Panc1 (cell line): ENCODE results near the gene FGR. TPM values are rescaled to one million over a fixed set of nuclear protein-coding genes. Genes with fewer than 3 reads are reported as not detected.
"Not testable (repeated sequence)": the region's sequence is repeated elsewhere in the genome, so short reads cannot be mapped to it uniquely, and the experiment has no call there.

Source experiments
- ATAC-seq: fragments of 200-7000 bp; cut with Tn5 transposase; 2 replicates; pipeline ENCODE4 v1.9.1; 2020; ENCODE audit warnings: mild to moderate bottlenecking, moderate library complexity
- BruUV-seq: library from RNA; stranded (reverse); fragments of 400-500 nt; replicated peaks from 2 replicates; lab custom pipeline; 2021; lab: Mats Ljungman, UMichigan
- CTCF ChIA-PET: fragments of 300-600 bp; sonication (Branson Sonifier 250); formaldehyde crosslinking; loops from one replicate; lab custom pipeline; 2022; ENCODE audit warnings: antibody characterized with exemption; lab: Charles Lee
- POLR2A ChIA-PET: fragments of 300-600 bp; sonication (Branson Sonifier 250); formaldehyde crosslinking; loops from one replicate; lab custom pipeline; 2022; ENCODE audit warnings: antibody characterized with exemption; lab: Charles Lee
- DNase-seq: peaks from one replicate; pipeline ENCODE4 v3.0.0-alpha.2; 2010; ENCODE audit warnings: low read depth, low spot score
- H3K27ac ChIP-seq: 2 replicates; pipeline ENCODE4 v1.5.1; 2011; ENCODE audit warnings: mild to moderate bottlenecking, low read length, inconsistent platforms
- H3K27me3 ChIP-seq: fragments of 200-500 bp; sonication (Bioruptor generic); 2 replicates; pipeline ENCODE4 v1.6.0; 2014; ENCODE audit warnings: low read length, inconsistent platforms; ENCODE audit not compliant: control insufficient read depth, insufficient read depth
- H3K36me3 ChIP-seq: fragments of 200-500 bp; sonication (Bioruptor generic); 2 replicates; pipeline ENCODE4 v1.5.1; 2014; ENCODE audit warnings: inconsistent platforms, mild to moderate bottlenecking, low read length, moderate library complexity; ENCODE audit not compliant: control insufficient read depth, insufficient read depth
- H3K4me1 ChIP-seq: 2 replicates; pipeline ENCODE4 v1.5.1; 2011; ENCODE audit warnings: inconsistent platforms, mild to moderate bottlenecking, low read length, moderate library complexity; ENCODE audit not compliant: control insufficient read depth, insufficient read depth
- H3K4me3 ChIP-seq, 2 experiments: 2 replicates each; pipeline ENCODE4 v1.5.1; 2011 to 2012; ENCODE audit warnings: low read depth in 2 of 2, low read length in 2 of 2, mild to moderate bottlenecking in 2 of 2, inconsistent platforms in 1 of 2, moderate library complexity in 1 of 2
- H3K9me3 ChIP-seq: fragments of 200-500 bp; sonication (Bioruptor generic); 2 replicates; pipeline ENCODE4 v1.5.1; 2014; ENCODE audit warnings: low read depth, mild to moderate bottlenecking, inconsistent platforms, low read length, moderate library complexity; ENCODE audit not compliant: control insufficient read depth, insufficient read depth
- SIN3A ChIP-seq: IDR thresholded peaks from 2 replicates; pipeline ENCODE4 v1.6.1; 2012; ENCODE audit warnings: low read depth, mild to moderate bottlenecking, low read length, moderate library complexity, borderline replicate concordance; ENCODE audit not compliant: insufficient read depth
- TCF7L2 ChIP-seq: IDR thresholded peaks from 2 replicates; pipeline ENCODE4 v1.6.1; 2011; ENCODE audit warnings: mild to moderate bottlenecking, low read depth, low read length, inconsistent platforms
- in situ Hi-C: cut with HindIII; loops from 2 replicates; pipeline ENCODE4 v1.10.0; 2016; ENCODE audit warnings: low sequenced_read_pairs, low pct_unique_long_range_greater_than_20kb
- intact Hi-C: fragments of 100-400 bp; cut with micrococcal nuclease; formaldehyde crosslinking; loops from one replicate; pipeline ENCODE4 v1.10.0; 2022; ENCODE audit not compliant: unreplicated experiment
- total RNA-seq: library from RNA; stranded (reverse); gene quantifications from one replicate; pipeline ENCODE4 v1.2.1, GENCODE V29; 2021; ENCODE audit not compliant: unreplicated experiment
- TF ChIP-seq, protein P1 (sequence below): fragments of 450-650 bp; IDR thresholded peaks from 2 replicates; pipeline ENCODE4 v1.5.1; 2017; ENCODE audit warnings: mild to moderate bottlenecking
- TF ChIP-seq, protein P2 (sequence below), 2 experiments: IDR thresholded peaks; 2 replicates each; pipeline ENCODE4 v1.6.1; 2011 to 2012; ENCODE audit warnings: low read depth in 2 of 2, control low read depth in 1 of 2, low read length in 1 of 2, mild to moderate bottlenecking in 1 of 2, moderate library complexity in 1 of 2; ENCODE audit not compliant: insufficient read depth in 1 of 2

FGR gene
- total RNA-seq, 1 experiment from 2014 or later, result 0.18 TPM

GRCh38 chr1:27682351-27682944 lies 47.5 kb upstream of the FGR start:
- no peak for DNase-seq
- ChIA-PET CTCF (no interaction called here), POLR2A (no interaction called here)
- H3K27me3 ChIP-seq, result no peaks in the 10 kb centered on the region
- peaks cover 10% of the 10 kb centered on the region; the same call in 1 of the 2 replicates for H3K9me3 ChIP-seq
- ATAC-seq, result no peak
- no peak overlapping the region for H3K27ac ChIP-seq
- no peak overlapping the region for H3K4me3 ChIP-seq
- in situ Hi-C loops (no loop called here), intact Hi-C loops (no loop called here)
- H3K4me1 ChIP-seq, result no peaks in the 10 kb centered on the region
- BruUV-seq, result no TSS peak
- H3K36me3 ChIP-seq, result no peaks in the 10 kb centered on the region
- TF ChIP-seq, protein P1, sequence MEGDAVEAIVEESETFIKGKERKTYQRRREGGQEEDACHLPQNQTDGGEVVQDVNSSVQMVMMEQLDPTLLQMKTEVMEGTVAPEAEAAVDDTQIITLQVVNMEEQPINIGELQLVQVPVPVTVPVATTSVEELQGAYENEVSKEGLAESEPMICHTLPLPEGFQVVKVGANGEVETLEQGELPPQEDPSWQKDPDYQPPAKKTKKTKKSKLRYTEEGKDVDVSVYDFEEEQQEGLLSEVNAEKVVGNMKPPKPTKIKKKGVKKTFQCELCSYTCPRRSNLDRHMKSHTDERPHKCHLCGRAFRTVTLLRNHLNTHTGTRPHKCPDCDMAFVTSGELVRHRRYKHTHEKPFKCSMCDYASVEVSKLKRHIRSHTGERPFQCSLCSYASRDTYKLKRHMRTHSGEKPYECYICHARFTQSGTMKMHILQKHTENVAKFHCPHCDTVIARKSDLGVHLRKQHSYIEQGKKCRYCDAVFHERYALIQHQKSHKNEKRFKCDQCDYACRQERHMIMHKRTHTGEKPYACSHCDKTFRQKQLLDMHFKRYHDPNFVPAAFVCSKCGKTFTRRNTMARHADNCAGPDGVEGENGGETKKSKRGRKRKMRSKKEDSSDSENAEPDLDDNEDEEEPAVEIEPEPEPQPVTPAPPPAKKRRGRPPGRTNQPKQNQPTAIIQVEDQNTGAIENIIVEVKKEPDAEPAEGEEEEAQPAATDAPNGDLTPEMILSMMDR, result no peak
- TF ChIP-seq TCF7L2 (no peak), SIN3A (no peak)
- TF ChIP-seq, protein P2, sequence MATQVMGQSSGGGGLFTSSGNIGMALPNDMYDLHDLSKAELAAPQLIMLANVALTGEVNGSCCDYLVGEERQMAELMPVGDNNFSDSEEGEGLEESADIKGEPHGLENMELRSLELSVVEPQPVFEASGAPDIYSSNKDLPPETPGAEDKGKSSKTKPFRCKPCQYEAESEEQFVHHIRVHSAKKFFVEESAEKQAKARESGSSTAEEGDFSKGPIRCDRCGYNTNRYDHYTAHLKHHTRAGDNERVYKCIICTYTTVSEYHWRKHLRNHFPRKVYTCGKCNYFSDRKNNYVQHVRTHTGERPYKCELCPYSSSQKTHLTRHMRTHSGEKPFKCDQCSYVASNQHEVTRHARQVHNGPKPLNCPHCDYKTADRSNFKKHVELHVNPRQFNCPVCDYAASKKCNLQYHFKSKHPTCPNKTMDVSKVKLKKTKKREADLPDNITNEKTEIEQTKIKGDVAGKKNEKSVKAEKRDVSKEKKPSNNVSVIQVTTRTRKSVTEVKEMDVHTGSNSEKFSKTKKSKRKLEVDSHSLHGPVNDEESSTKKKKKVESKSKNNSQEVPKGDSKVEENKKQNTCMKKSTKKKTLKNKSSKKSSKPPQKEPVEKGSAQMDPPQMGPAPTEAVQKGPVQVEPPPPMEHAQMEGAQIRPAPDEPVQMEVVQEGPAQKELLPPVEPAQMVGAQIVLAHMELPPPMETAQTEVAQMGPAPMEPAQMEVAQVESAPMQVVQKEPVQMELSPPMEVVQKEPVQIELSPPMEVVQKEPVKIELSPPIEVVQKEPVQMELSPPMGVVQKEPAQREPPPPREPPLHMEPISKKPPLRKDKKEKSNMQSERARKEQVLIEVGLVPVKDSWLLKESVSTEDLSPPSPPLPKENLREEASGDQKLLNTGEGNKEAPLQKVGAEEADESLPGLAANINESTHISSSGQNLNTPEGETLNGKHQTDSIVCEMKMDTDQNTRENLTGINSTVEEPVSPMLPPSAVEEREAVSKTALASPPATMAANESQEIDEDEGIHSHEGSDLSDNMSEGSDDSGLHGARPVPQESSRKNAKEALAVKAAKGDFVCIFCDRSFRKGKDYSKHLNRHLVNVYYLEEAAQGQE (IDR thresholded peaks at IDR 0.05; ENCODE audit: insufficient read depth in 1 of 2, low read depth in 2 of 2, low read length in 1 of 2), result no peak

GRCh38 chr1:27681580-27681979 lies 46.6 kb upstream of the FGR start:
- not testable (repeated sequence) for BruUV-seq

GRCh38 chr1:27680225-27680791 lies 45.3 kb upstream of the FGR start:
- BruUV-seq, result not testable (repeated sequence)

More at GRCh38 chr1:27681580-27681979, 46.6 kb upstream of the FGR start:
- H3K4me3 ChIP-seq, H3K27ac ChIP-seq, H3K4me1 ChIP-seq, ATAC-seq, H3K9me3 ChIP-seq, CTCF ChIA-PET, intact Hi-C loops, POLR2A ChIA-PET, H3K36me3 ChIP-seq, DNase-seq, H3K27me3 ChIP-seq, in situ Hi-C loops: not testable (repeated sequence)

More at GRCh38 chr1:27680225-27680791, 45.3 kb upstream of the FGR start:
- H3K27ac ChIP-seq, H3K27me3 ChIP-seq, H3K9me3 ChIP-seq, H3K36me3 ChIP-seq, in situ Hi-C loops, H3K4me1 ChIP-seq, ATAC-seq, H3K4me3 ChIP-seq, DNase-seq, POLR2A ChIA-PET, intact Hi-C loops, CTCF ChIA-PET: not testable (repeated sequence)
